H9 (cell line): ENCODE measurements around the gene CSMD2. TPM values are rescaled to one million over a fixed set of nuclear protein-coding genes. Genes with fewer than 3 reads are reported as not detected.

Source experiments
- DNase-seq: peaks from one replicate; pipeline ENCODE4 v3.0.0-alpha.2; 2017
- H2AFZ ChIP-seq: one replicate; pipeline ENCODE4 v1.6.1; 2013; ENCODE audit warnings: mild to moderate bottlenecking, low read length, control low read depth, moderate library complexity
- H2AK5ac ChIP-seq: 2 replicates; pipeline ENCODE4 v1.6.1; 2013; ENCODE audit warnings: low read length, control low read depth, mixed read lengths; ENCODE audit not compliant: insufficient read length
- H2BK120ac ChIP-seq: one replicate; pipeline ENCODE4 v1.6.1; 2013; ENCODE audit warnings: low read depth, mild to moderate bottlenecking, low read length, control low read depth, inconsistent platforms; ENCODE audit not compliant: poor library complexity, severe bottlenecking
- H2BK12ac ChIP-seq: 2 replicates; pipeline ENCODE4 v1.6.1; 2013; ENCODE audit warnings: low read length, control low read depth, mixed read lengths, low read depth; ENCODE audit not compliant: insufficient read length
- H2BK15ac ChIP-seq: 2 replicates; pipeline ENCODE4 v1.6.1; 2013; ENCODE audit warnings: low read depth, low read length, control low read depth
- H2BK20ac ChIP-seq: one replicate; pipeline ENCODE4 v1.6.1; 2013; ENCODE audit warnings: low read depth, mild to moderate bottlenecking, low read length, control low read depth, inconsistent platforms; ENCODE audit not compliant: poor library complexity, severe bottlenecking
- H2BK5ac ChIP-seq: 2 replicates; pipeline ENCODE4 v1.6.1; 2013; ENCODE audit warnings: low read length, control low read depth, mixed read lengths; ENCODE audit not compliant: insufficient read length
- H3K14ac ChIP-seq: 2 replicates; pipeline ENCODE4 v1.6.1; 2013; ENCODE audit warnings: low read length, control low read depth; ENCODE audit not compliant: insufficient read depth
- H3K18ac ChIP-seq: 2 replicates; pipeline ENCODE4 v1.6.1; 2013; ENCODE audit warnings: low read depth, mild to moderate bottlenecking, mixed read lengths, low read length, control low read depth; ENCODE audit not compliant: insufficient read length
- H3K23ac ChIP-seq: 2 replicates; pipeline ENCODE4 v1.6.1; 2013; ENCODE audit warnings: low read length, control low read depth, mixed read lengths, low read depth; ENCODE audit not compliant: insufficient read length
- H3K23me2 ChIP-seq: 2 replicates; pipeline ENCODE4 v1.6.1; 2013; ENCODE audit warnings: low read depth, mild to moderate bottlenecking, mixed read lengths, low read length, control low read depth; ENCODE audit not compliant: insufficient read length, poor library complexity, severe bottlenecking
- H3K27ac ChIP-seq: 2 replicates; pipeline ENCODE4 v1.5.1; 2013; ENCODE audit warnings: low read length, control low read depth, mixed read lengths, low read depth; ENCODE audit not compliant: insufficient read length
- H3K27me3 ChIP-seq: 2 replicates; pipeline ENCODE4 v1.6.1; 2013; ENCODE audit warnings: low read length, control low read depth, inconsistent platforms; ENCODE audit not compliant: insufficient read depth
- H3K4ac ChIP-seq: 2 replicates; pipeline ENCODE4 v1.6.1; 2013; ENCODE audit warnings: low read depth, mild to moderate bottlenecking, control low read depth, inconsistent platforms, low read length, moderate library complexity
- H3K4me1 ChIP-seq: 2 replicates; pipeline ENCODE4 v1.6.1; 2013; ENCODE audit warnings: low read length, control low read depth, inconsistent platforms; ENCODE audit not compliant: insufficient read depth
- H3K4me2 ChIP-seq: 2 replicates; pipeline ENCODE4 v1.6.1; 2013; ENCODE audit warnings: low read length, control low read depth, mixed read lengths; ENCODE audit not compliant: insufficient read length, insufficient read depth
- H3K56ac ChIP-seq: 2 replicates; pipeline ENCODE4 v1.6.1; 2013; ENCODE audit warnings: low read depth, mild to moderate bottlenecking, mixed read lengths, low read length, control low read depth; ENCODE audit not compliant: insufficient read length
- H3K79me1 ChIP-seq: 2 replicates; pipeline ENCODE4 v1.6.1; 2013; ENCODE audit warnings: low read depth, mild to moderate bottlenecking, moderate library complexity, low read length, control low read depth, inconsistent platforms; ENCODE audit not compliant: insufficient read depth, poor library complexity, severe bottlenecking
- H3K79me2 ChIP-seq: 2 replicates; pipeline ENCODE4 v1.6.1; 2013; ENCODE audit warnings: low read length, control low read depth, inconsistent platforms; ENCODE audit not compliant: insufficient read depth
- H3K9ac ChIP-seq: 2 replicates; pipeline ENCODE4 v1.6.1; 2013; ENCODE audit warnings: low read length, control low read depth, mixed read lengths; ENCODE audit not compliant: insufficient read length; ENCODE audit errors: extremely low read depth
- H3K9me3 ChIP-seq: one replicate; pipeline ENCODE4 v1.6.1; 2013; ENCODE audit warnings: low read depth, low read length, inconsistent platforms; ENCODE audit not compliant: control insufficient read depth
- H3T11ph ChIP-seq: one replicate; pipeline ENCODE4 v1.6.1; 2013; ENCODE audit warnings: mild to moderate bottlenecking, low read length, control low read depth, inconsistent platforms
- H4K20me1 ChIP-seq: one replicate; pipeline ENCODE4 v1.6.1; 2013; ENCODE audit not compliant: control insufficient read depth, insufficient read length, insufficient read depth
- H4K5ac ChIP-seq: 2 replicates; pipeline ENCODE4 v1.6.1; 2013; ENCODE audit warnings: low read depth, mild to moderate bottlenecking, mixed read lengths, low read length, control low read depth; ENCODE audit not compliant: insufficient read length
- H4K8ac ChIP-seq: replicated peaks from 2 replicates; pipeline ENCODE4 v1.6.1; 2013; ENCODE audit warnings: low read length, control low read depth, mixed read lengths, low read depth; ENCODE audit not compliant: insufficient read length
- H4K91ac ChIP-seq: 2 replicates; pipeline ENCODE4 v1.6.1; 2013; ENCODE audit warnings: low read depth, mild to moderate bottlenecking, moderate library complexity, mixed read lengths, low read length, control low read depth; ENCODE audit not compliant: insufficient read length
- H3K27ac Mint-ChIP-seq, 3 experiments: 2 replicates in 2 of 3; 3 replicates in 1 of 3; pipeline ENCODE4 v1.8.0; 2020 to 2021; ENCODE audit warnings: mixed read lengths in 3 of 3, mild to moderate bottlenecking in 1 of 3, moderate library complexity in 1 of 3
- H3K27me3 Mint-ChIP-seq: 2 replicates; pipeline ENCODE4 v1.8.0; 2021; ENCODE audit warnings: low read depth, mild to moderate bottlenecking, moderate library complexity, mixed read lengths
- H3K36me3 Mint-ChIP-seq, 3 experiments: 2 replicates in 2 of 3; 3 replicates in 1 of 3; pipeline ENCODE4 v1.8.0; 2020 to 2021; ENCODE audit warnings: low read depth in 3 of 3, mixed read lengths in 3 of 3; ENCODE audit not compliant: insufficient read depth in 1 of 3
- H3K4me1 Mint-ChIP-seq, 2 experiments: 2 replicates each; pipeline ENCODE4 v1.8.0; 2020; ENCODE audit warnings: mixed read lengths in 2 of 2
- H3K4me3 Mint-ChIP-seq, 2 experiments: 2 replicates in 1 of 2; 3 replicates in 1 of 2; pipeline ENCODE4 v1.8.0; 2020 to 2021; ENCODE audit warnings: mild to moderate bottlenecking in 2 of 2, mixed read lengths in 2 of 2, moderate library complexity in 1 of 2
- H3K9me3 Mint-ChIP-seq, 2 experiments: 2 replicates in 1 of 2; 3 replicates in 1 of 2; pipeline ENCODE4 v1.8.0; 2020; ENCODE audit warnings: mild to moderate bottlenecking in 2 of 2, mixed read lengths in 2 of 2, moderate library complexity in 1 of 2
- WGBS: extraction: QIAGEN DNeasy Blood & Tissue Kit; methylation state at CpG from one replicate; pipeline ENCODE4 v1.1.7; 2013; ENCODE audit warnings: missing lambda C conversion rate, low lambda C conversion rate, mixed read lengths; ENCODE audit not compliant: insufficient read length; ENCODE audit errors: extremely low coverage; 5-methylcytosine and 5-hydroxymethylcytosine counted together
- total RNA-seq: library from RNA; stranded (reverse); gene quantifications from 2 replicates; pipeline ENCODE4 v1.2.1, GENCODE V29; 2021
- TF ChIP-seq, protein P1 (sequence below): fragments of 200-600 bp; sonication (generic); conservative IDR thresholded peaks from 3 replicates; pipeline ENCODE4 v1.8.0; 2021; ENCODE audit warnings: antibody characterized with exemption, mild to moderate bottlenecking

The CSMD2 gene
- total RNA-seq, 1 experiment from 2014 or later: 6.4 TPM

DNA sequence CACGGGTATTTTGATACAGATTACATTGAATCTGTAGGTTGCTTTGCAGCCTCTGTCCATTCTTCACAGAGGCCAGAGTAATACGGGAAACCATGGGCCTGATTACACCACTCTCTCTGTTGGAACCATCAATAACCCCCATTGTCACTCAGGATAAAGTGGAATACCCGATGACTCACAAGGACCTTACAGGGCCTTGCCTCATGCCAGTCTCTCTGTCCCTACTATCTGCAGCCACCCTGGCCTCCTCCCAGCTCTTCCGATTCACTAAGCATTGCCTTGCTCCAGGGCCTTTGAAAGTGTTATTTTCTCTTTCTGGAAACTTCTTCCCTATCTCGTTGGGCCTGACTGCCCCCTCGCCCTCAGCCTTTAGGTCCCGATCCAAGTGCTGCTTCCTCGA lies 239.4 kb downstream of the CSMD2 start:
- no peak overlapping the region for H2AK5ac ChIP-seq
- H3K4ac ChIP-seq: no peak overlapping the region
- no peaks in the 10 kb centered on the region for H3K27me3 ChIP-seq
- TF ChIP-seq, protein P1, sequence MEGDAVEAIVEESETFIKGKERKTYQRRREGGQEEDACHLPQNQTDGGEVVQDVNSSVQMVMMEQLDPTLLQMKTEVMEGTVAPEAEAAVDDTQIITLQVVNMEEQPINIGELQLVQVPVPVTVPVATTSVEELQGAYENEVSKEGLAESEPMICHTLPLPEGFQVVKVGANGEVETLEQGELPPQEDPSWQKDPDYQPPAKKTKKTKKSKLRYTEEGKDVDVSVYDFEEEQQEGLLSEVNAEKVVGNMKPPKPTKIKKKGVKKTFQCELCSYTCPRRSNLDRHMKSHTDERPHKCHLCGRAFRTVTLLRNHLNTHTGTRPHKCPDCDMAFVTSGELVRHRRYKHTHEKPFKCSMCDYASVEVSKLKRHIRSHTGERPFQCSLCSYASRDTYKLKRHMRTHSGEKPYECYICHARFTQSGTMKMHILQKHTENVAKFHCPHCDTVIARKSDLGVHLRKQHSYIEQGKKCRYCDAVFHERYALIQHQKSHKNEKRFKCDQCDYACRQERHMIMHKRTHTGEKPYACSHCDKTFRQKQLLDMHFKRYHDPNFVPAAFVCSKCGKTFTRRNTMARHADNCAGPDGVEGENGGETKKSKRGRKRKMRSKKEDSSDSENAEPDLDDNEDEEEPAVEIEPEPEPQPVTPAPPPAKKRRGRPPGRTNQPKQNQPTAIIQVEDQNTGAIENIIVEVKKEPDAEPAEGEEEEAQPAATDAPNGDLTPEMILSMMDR: no peak
- Mint-ChIP-seq H3K4me3 (no peak overlapping the region), H3K36me3 (peaks cover 3 to 11% (median 4%) of the 10 kb centered on the region in 3 experiments; a peak in 5 of 7 replicates), H3K27me3 (peaks cover 1% of the 10 kb centered on the region), H3K27ac (peak overlapping the region in 1 of 3 experiments; percentile 20; a peak in 2 of 7 replicates), H3K4me1 (no peaks in the 10 kb centered on the region; a peak in 1 of 4 replicates), H3K9me3 (no peaks in the 10 kb centered on the region)
- H3K9ac ChIP-seq: no peak overlapping the region
- no peaks in the 10 kb centered on the region for H3K4me1 ChIP-seq
- H4K91ac ChIP-seq: no peak overlapping the region
- no peak overlapping the region for H3K56ac ChIP-seq
- H4K20me1 ChIP-seq: no peaks in the 10 kb centered on the region
- no peaks in the 10 kb centered on the region for H3K79me2 ChIP-seq
- H3K23ac ChIP-seq: no peak overlapping the region
- H3K14ac ChIP-seq: no peak overlapping the region
- H3K23me2 ChIP-seq: no peaks in the 10 kb centered on the region
- no peak for DNase-seq
- H3K27ac ChIP-seq: no peak overlapping the region
- no CpG with 5 or more reads among the region's 8 CpGs for WGBS
- H3K4me2 ChIP-seq: no peak overlapping the region
- no peak overlapping the region for H2BK20ac ChIP-seq
- H3T11ph ChIP-seq: no peak overlapping the region
- H2BK120ac ChIP-seq: no peak overlapping the region
- H3K79me1 ChIP-seq: no peaks in the 10 kb centered on the region
- H3K9me3 ChIP-seq: no peaks in the 10 kb centered on the region
- H4K8ac ChIP-seq: no peak overlapping the region
- no peak overlapping the region for H2BK15ac ChIP-seq
- H4K5ac ChIP-seq: no peak overlapping the region
- no peak overlapping the region for H2BK12ac ChIP-seq
- H2BK5ac ChIP-seq: no peak overlapping the region
- H2AFZ ChIP-seq: no peak overlapping the region
- no peak overlapping the region for H3K18ac ChIP-seq
